ENCODE measurements around the gene CTTNBP2.
"Not testable (repeated sequence)": the region's sequence is repeated elsewhere in the genome, so short reads cannot be mapped to it uniquely, and the experiment has no call there.

CTTNBP2 gene

DNA sequence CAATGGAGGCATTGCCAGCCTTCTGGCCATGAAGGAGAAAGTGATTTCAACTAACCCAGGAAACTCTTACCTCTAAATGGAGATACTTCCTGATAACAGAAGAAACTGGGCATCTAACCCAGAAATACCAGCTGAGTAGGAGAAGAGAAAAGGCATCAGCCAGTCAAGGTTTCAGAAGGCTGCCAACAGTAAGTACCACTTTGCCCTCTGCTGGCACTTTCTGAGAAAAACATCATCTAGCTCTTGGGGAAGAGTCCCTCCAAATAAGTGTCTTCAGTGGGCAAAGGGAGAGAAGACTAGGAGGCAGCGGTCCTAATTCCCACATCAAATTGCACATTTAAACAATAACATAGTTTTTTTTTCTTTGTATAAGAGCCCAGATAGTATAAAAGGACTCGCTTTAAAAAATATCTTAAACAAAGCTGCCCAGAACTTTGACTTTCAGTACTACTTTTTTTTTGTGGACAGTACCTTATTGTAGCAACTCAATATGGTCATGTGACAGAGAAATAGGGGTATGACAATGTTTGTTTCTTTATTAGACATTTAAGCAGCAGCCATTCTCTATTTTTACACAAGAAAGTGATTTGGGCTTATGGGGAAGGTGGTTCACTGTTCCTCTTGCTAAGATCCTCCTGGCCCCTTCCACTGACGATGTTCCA lies 157.3 kb downstream of the CTTNBP2 start:
- TF ChIP-seq, protein P1, sequence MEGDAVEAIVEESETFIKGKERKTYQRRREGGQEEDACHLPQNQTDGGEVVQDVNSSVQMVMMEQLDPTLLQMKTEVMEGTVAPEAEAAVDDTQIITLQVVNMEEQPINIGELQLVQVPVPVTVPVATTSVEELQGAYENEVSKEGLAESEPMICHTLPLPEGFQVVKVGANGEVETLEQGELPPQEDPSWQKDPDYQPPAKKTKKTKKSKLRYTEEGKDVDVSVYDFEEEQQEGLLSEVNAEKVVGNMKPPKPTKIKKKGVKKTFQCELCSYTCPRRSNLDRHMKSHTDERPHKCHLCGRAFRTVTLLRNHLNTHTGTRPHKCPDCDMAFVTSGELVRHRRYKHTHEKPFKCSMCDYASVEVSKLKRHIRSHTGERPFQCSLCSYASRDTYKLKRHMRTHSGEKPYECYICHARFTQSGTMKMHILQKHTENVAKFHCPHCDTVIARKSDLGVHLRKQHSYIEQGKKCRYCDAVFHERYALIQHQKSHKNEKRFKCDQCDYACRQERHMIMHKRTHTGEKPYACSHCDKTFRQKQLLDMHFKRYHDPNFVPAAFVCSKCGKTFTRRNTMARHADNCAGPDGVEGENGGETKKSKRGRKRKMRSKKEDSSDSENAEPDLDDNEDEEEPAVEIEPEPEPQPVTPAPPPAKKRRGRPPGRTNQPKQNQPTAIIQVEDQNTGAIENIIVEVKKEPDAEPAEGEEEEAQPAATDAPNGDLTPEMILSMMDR (IDR thresholded peaks at IDR 0.05; ENCODE audit: unreplicated experiment in 3 of 3), result peak; percentile 50 to 56 (median 55)
- Mint-ChIP-seq H3K27ac (peak overlapping the region; percentile 28 to 77 (median 71)), H3K36me3 (ENCODE audit: low read depth) (peaks cover 47% of the 10 kb centered on the region), H3K9me3 (no peaks in the 10 kb centered on the region), H3K4me1 (peaks cover 5% of the 10 kb centered on the region), H3K4me3 (no peak overlapping the region), H3K27me3 (ENCODE audit: low read depth) (no peaks in the 10 kb centered on the region)

DNA sequence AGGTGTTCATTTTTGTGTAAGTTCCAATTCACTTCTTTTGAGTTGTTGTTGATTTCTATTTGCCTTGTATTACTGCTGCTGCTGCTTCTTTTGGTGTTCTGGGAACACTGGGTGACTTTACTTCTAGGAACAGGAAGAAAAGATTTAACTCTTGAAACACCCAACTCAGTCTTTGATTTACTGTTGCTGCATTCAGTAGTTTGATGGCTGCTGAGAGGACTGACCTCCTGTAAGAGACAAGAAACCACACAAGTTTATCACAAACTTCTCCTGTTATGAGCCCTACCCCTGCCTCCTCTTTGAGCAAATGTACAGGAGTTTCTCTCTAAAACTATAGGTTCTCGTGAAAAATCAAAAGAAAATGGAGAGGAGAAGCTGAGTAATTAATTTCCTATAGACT lies 161.7 kb downstream of the CTTNBP2 start:
- TF ChIP-seq, protein P1 (IDR thresholded peaks at IDR 0.05; ENCODE audit: unreplicated experiment in 3 of 3), result no peak
- Mint-ChIP-seq H3K27ac (no peak overlapping the region), H3K27me3 (ENCODE audit: low read depth) (no peaks in the 10 kb centered on the region), H3K9me3 (no peaks in the 10 kb centered on the region), H3K4me3 (no peak overlapping the region), H3K4me1 (peaks cover 5% of the 10 kb centered on the region), H3K36me3 (ENCODE audit: low read depth) (peaks cover 34% of the 10 kb centered on the region)

DNA sequence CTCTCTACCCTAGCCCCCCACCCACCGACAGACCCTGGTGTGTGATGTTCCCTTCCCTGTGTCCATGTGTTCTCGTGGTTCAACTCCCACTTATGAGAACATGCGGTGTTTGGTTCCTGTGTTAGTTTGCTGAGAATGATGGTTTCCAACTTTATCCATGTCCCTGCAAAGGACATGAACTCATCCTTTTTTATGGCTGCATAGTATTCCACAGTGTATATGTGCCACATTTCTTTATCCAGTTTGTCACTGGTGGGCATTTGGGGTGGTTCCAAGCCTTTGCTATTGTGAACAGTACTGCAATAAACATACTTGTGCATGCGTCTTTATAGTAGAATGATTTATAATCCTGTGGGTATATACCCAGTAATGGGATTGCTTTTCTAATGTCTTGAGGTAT lies 165.1 kb downstream of the CTTNBP2 start:
- not testable (repeated sequence) for H3K27me3 Mint-ChIP-seq (ENCODE audit: low read depth); H3K9me3 Mint-ChIP-seq; H3K4me3 Mint-ChIP-seq; H3K27ac Mint-ChIP-seq; H3K4me1 Mint-ChIP-seq
- H3K36me3 Mint-ChIP-seq (ENCODE audit: low read depth), result peaks cover 19% of the 10 kb centered on the region

DNA sequence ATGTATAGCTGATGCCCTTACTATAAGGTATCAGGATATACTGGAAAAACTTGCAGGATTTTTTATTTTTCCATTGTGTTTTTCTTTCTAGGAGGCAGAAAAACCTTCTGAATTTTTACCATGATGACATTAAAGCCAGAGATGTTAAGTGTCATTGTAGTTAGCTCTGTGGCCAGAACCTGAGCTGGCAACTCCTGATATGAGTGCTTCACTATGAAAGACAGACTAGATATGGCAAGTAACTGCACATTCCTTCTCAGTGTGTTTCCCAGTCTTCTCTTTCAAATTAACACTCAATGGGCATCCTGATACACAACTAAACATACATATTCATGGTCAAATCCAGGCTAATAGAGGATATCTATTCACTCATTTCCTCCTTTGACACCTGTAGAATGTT lies 166.2 kb downstream of the CTTNBP2 start:
- H3K27me3 Mint-ChIP-seq (ENCODE audit: low read depth), result no peaks in the 10 kb centered on the region
- TF ChIP-seq, protein P1 (IDR thresholded peaks at IDR 0.05; ENCODE audit: unreplicated experiment in 3 of 3), result no peak
- H3K4me3 Mint-ChIP-seq, result no peak overlapping the region
- no peaks in the 10 kb centered on the region for H3K4me1 Mint-ChIP-seq
- H3K27ac Mint-ChIP-seq, result no peak overlapping the region
- peaks cover 17% of the 10 kb centered on the region for H3K36me3 Mint-ChIP-seq (ENCODE audit: low read depth)
- H3K9me3 Mint-ChIP-seq, result no peaks in the 10 kb centered on the region

DNA sequence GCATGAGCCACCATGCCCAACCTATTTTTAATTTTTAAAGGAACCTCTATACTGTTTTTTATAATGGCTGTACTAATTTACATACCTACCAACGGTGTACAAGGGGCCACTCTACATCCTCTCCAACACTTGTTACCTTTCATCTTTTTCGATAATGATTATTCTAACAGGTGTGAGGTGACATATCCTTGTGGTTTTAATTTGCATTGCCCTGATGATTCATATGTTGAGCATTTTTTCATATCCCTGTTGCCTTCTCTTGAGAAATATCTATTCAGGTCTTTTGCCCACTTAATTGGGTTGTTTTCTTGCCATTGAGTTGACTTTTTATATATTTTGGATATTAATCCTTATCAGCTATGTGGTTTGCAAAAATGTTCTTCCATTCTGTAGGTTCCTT lies 167.0 kb downstream of the CTTNBP2 start:
- Mint-ChIP-seq H3K27me3 (ENCODE audit: low read depth) (no peaks in the 10 kb centered on the region), H3K36me3 (ENCODE audit: low read depth) (peaks cover 8% of the 10 kb centered on the region), H3K9me3 (no peaks in the 10 kb centered on the region), H3K27ac (no peak overlapping the region), H3K4me1 (no peaks in the 10 kb centered on the region), H3K4me3 (no peak overlapping the region)
- TF ChIP-seq, protein P1 (IDR thresholded peaks at IDR 0.05; ENCODE audit: unreplicated experiment in 3 of 3), result no peak

DNA sequence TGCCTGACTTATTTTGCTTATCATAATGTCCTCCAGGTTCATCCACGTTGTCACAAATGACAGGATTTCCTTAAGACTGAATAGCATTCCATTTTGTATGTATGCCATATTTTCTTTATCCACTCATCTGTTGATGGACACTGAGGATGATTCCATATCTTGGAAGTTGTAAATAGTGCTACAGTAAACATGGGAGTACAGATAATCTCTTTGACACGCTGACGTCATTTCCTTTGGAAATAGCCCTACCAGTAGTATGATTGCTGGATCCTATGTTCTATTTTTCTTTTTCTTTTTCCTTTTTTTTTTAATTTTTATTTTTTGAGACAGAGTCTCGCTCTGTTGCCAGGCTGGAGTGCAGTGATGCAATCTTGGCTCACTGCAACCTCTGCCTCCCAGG lies 167.6 kb downstream of the CTTNBP2 start:
- Mint-ChIP-seq H3K4me3 (no peak overlapping the region), H3K4me1 (no peaks in the 10 kb centered on the region)

More for the DNA sequence above, 167.6 kb downstream of the CTTNBP2 start:
- no peaks in the 10 kb centered on the region for H3K9me3 Mint-ChIP-seq
- TF ChIP-seq, protein P1 (IDR thresholded peaks at IDR 0.05; ENCODE audit: unreplicated experiment in 3 of 3), result no peak
- peaks cover 8% of the 10 kb centered on the region for H3K36me3 Mint-ChIP-seq (ENCODE audit: low read depth)
- no peaks in the 10 kb centered on the region for H3K27me3 Mint-ChIP-seq (ENCODE audit: low read depth)
- no peak overlapping the region for H3K27ac Mint-ChIP-seq

Measured in nephron (organoid).